Neuronal stem cell (in vitro differentiated cells): ENCODE results near the gene BABAM2.
A peak's percentile ranks its signal among the peaks of the same experiment; 100 is the strongest.
"Not testable (repeated sequence)": the region's sequence is repeated elsewhere in the genome, so short reads cannot be mapped to it uniquely, and the experiment has no call there.

Experiments
- DNase-seq: peaks from one replicate; pipeline ENCODE4 v3.0.0-alpha.2; 2013; ENCODE audit warnings: low spot score
- H2AFZ ChIP-seq: one replicate; pipeline ENCODE4 v1.6.1; 2013; ENCODE audit warnings: mild to moderate bottlenecking, low read length, inconsistent platforms
- H2AK5ac ChIP-seq: 2 replicates; pipeline ENCODE4 v1.6.1; 2013; ENCODE audit warnings: low read depth, mild to moderate bottlenecking, inconsistent platforms, low read length, moderate library complexity, mixed read lengths
- H2BK120ac ChIP-seq: 2 replicates; pipeline ENCODE4 v1.6.1; 2013; ENCODE audit warnings: low read depth, mild to moderate bottlenecking, inconsistent platforms, low read length, moderate library complexity, mixed read lengths
- H2BK12ac ChIP-seq: one replicate; pipeline ENCODE4 v1.6.1; 2013; ENCODE audit warnings: low read length, inconsistent platforms
- H2BK15ac ChIP-seq: 2 replicates; pipeline ENCODE4 v1.6.1; 2013; ENCODE audit warnings: mild to moderate bottlenecking, low read length, inconsistent platforms, mixed read lengths
- H2BK5ac ChIP-seq: one replicate; pipeline ENCODE4 v1.6.1; 2013; ENCODE audit warnings: inconsistent platforms, mild to moderate bottlenecking, low read length, moderate library complexity
- H3K14ac ChIP-seq: one replicate; pipeline ENCODE4 v1.6.1; 2013; ENCODE audit warnings: low read length, inconsistent platforms
- H3K18ac ChIP-seq: 2 replicates; pipeline ENCODE4 v1.6.1; 2013; ENCODE audit warnings: low read length, inconsistent platforms
- H3K23ac ChIP-seq: 2 replicates; pipeline ENCODE4 v1.6.1; 2013; ENCODE audit warnings: low read depth, mild to moderate bottlenecking, mixed read lengths, low read length, inconsistent platforms; ENCODE audit not compliant: poor library complexity
- H3K27ac ChIP-seq: replicated peaks from 3 replicates; pipeline ENCODE4 v1.5.1; 2013; ENCODE audit warnings: low read length, inconsistent platforms
- H3K27me3 ChIP-seq, 3 experiments: 2 replicates each; pipeline ENCODE4 v1.6.1; 2013; ENCODE audit warnings: low read length in 3 of 3, mild to moderate bottlenecking in 2 of 3, inconsistent platforms in 1 of 3, low read depth in 1 of 3, mixed read lengths in 1 of 3, moderate library complexity in 1 of 3; ENCODE audit not compliant: control insufficient read depth in 3 of 3, insufficient read depth in 3 of 3
- H3K36me3 ChIP-seq, 2 donors: replicated peaks in 1 of 2; 2 replicates each; pipeline ENCODE4 v1.6.1; 2013; ENCODE audit warnings: low read length in 2 of 2; ENCODE audit not compliant: control insufficient read depth in 2 of 2, insufficient read depth in 2 of 2
- H3K4ac ChIP-seq: 2 replicates; pipeline ENCODE4 v1.6.1; 2013; ENCODE audit warnings: inconsistent platforms, mild to moderate bottlenecking, low read length, moderate library complexity
- H3K4me1 ChIP-seq, 2 donors: 1 replicate in 1 of 2; 2 replicates in 1 of 2; pipeline ENCODE4 v1.6.1; 2013; ENCODE audit warnings: low read length in 2 of 2, low read depth in 1 of 2; ENCODE audit not compliant: control insufficient read depth in 2 of 2, insufficient read depth in 1 of 2
- H3K4me2 ChIP-seq: one replicate; pipeline ENCODE4 v1.6.1; 2013; ENCODE audit warnings: mild to moderate bottlenecking, low read length, inconsistent platforms; ENCODE audit not compliant: insufficient read depth, poor library complexity, severe bottlenecking
- H3K4me3 ChIP-seq, 2 donors: 2 replicates each; pipeline ENCODE4 v1.5.1; 2013; ENCODE audit warnings: low read length in 2 of 2, mild to moderate bottlenecking in 2 of 2, inconsistent platforms in 1 of 2, moderate library complexity in 1 of 2
- H3K79me1 ChIP-seq: one replicate; pipeline ENCODE4 v1.6.1; 2013; ENCODE audit warnings: low read depth, mild to moderate bottlenecking, inconsistent platforms, low read length, moderate library complexity
- H3K9ac ChIP-seq: one replicate; pipeline ENCODE4 v1.6.1; 2013; ENCODE audit warnings: mild to moderate bottlenecking, low read depth, low read length, inconsistent platforms; ENCODE audit not compliant: poor library complexity
- H3K9me3 ChIP-seq, 2 donors: replicated peaks in 1 of 2; 2 replicates each; pipeline versions ENCODE3 to v1.6.1; 2013; ENCODE audit warnings: low read length in 2 of 2, mild to moderate bottlenecking in 2 of 2, inconsistent platforms in 1 of 2, low read depth in 1 of 2, mixed read lengths in 1 of 2, moderate library complexity in 1 of 2; ENCODE audit not compliant: control insufficient read depth in 2 of 2, insufficient read depth in 1 of 2
- H4K8ac ChIP-seq: one replicate; pipeline ENCODE4 v1.6.1; 2013; ENCODE audit warnings: low read depth, mild to moderate bottlenecking, inconsistent platforms, low read length, moderate library complexity
- H4K91ac ChIP-seq: one replicate; pipeline ENCODE4 v1.6.1; 2013; ENCODE audit warnings: low read length, low read depth, mild to moderate bottlenecking, inconsistent platforms; ENCODE audit not compliant: poor library complexity
- WGBS, 2 donors: extraction: QIAGEN DNeasy Blood & Tissue Kit; methylation state at CpG; one replicate each; pipeline ENCODE4 v1.1.7; 2013; ENCODE audit warnings: missing lambda C conversion rate in 2 of 2, mixed read lengths in 1 of 2; ENCODE audit not compliant: insufficient read length in 2 of 2, insufficient replicate concordance in 1 of 2; ENCODE audit errors: extremely low coverage in 2 of 2; 5-methylcytosine and 5-hydroxymethylcytosine counted together

The BABAM2 gene

GRCh38 chr2:28332696-28333095 is 442.2 kb downstream of the BABAM2 start:
- Histone ChIP-seq H3K14ac (peak overlapping the region; percentile 33), H2AFZ (no peak overlapping the region), H3K4me1 (peaks cover under 1 to 2% of the 10 kb centered on the region in 2 donors), H3K4me3 (peak overlapping the region in 1 of 2 donors; percentile 52), H2BK12ac (no peak overlapping the region), H3K18ac (peak overlapping the region; percentile 39), H3K9me3 (no peaks in the 10 kb centered on the region), H4K91ac (peak overlapping the region; percentile 65), H3K9ac (no peak overlapping the region), H3K4me2 (no peak overlapping the region), H3K79me1 (peaks cover 3% of the 10 kb centered on the region), H2AK5ac (no peak overlapping the region), H2BK5ac (no peak overlapping the region), H3K36me3 (peaks cover 0 to 2% of the 10 kb centered on the region in 2 donors), H3K23ac (no peak overlapping the region), H3K4ac (no peak overlapping the region), H3K27ac (no peak overlapping the region), H2BK15ac (peak overlapping the region; percentile 77), H3K27me3 (no peaks in the 10 kb centered on the region), H2BK120ac (no peak overlapping the region), H4K8ac (no peak overlapping the region)
- no CpG with 5 or more reads among the region's 8 CpGs for WGBS, 2 donors
- DNase-seq, result no peak

DNA sequence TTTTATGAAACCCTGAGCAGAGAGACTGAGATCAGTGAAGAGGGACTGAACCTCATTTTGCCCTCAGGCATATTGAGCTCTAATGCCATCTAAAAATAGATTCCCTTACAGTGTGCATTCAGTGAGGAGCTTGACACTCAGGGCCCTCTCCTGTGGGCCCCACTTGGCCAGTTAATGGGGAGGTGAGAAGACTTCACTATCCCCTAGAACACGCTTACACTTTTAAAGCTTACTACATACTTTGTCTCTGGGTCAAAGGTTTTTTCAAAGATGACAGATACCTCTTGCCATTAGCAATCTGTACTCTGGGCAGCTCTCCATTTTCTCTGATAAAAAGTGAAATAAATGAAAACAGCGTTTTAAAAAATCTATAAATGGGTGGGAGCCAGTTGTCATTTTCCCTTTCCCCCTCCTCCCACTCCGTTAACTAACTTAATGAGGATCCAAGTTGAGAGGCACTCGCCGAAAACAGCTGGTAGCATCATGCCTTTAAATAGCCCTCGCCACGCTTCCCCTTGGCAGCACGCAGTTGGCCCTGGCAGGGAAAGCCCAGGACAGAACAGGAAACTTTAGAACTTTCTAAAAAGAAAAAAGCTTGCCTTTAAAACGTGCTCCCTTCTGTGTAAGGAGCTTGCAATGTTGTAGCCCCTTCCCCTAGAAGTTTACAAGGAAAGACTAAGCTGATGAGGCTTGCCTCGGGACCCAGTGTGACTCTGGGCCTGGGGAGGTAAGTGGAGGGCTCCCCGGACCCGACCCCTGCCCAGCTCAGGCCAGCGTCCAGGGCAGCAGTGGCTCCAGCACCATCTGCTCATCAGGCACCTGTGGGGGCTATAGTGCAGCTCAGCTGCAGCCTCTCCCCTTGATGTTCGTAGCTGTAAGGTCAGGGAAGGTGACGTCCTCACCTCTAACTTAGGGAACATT is 443.3 kb downstream of the BABAM2 start:
- peak overlapping the region; percentile 99 for H4K8ac ChIP-seq
- no peaks in the 10 kb centered on the region for H3K27me3 ChIP-seq
- no peak overlapping the region for H3K4me3 ChIP-seq
- peak overlapping the region; percentile 31 for H3K18ac ChIP-seq
- peak overlapping the region; percentile 26 for H3K4ac ChIP-seq
- H2BK15ac ChIP-seq, result peak overlapping the region; percentile 70
- H3K14ac ChIP-seq, result no peak overlapping the region
- no peak for DNase-seq
- no peak overlapping the region for H3K4me2 ChIP-seq
- H3K9me3 ChIP-seq, result no peaks in the 10 kb centered on the region
- H2AFZ ChIP-seq, result no peak overlapping the region
- no peak overlapping the region for H3K27ac ChIP-seq
- H3K4me1 ChIP-seq, result peaks cover 12% of the 10 kb centered on the region in 2 donors
- H3K36me3 ChIP-seq, result peaks cover 0 to 2% of the 10 kb centered on the region in 2 donors
- H3K9ac ChIP-seq, result peak overlapping the region; percentile 51
- WGBS, 2 donors, result no CpG with 5 or more reads among the region's 15 CpGs
- peaks cover 3% of the 10 kb centered on the region for H3K79me1 ChIP-seq
- H2BK120ac ChIP-seq, result no peak overlapping the region
- peak overlapping the region; percentile 50 for H4K91ac ChIP-seq
- H2AK5ac ChIP-seq, result peak overlapping the region; percentile 70
- H3K23ac ChIP-seq, result peak overlapping the region; percentile 29
- peak overlapping the region; percentile 85 for H2BK5ac ChIP-seq
- peak overlapping the region; percentile 12 for H2BK12ac ChIP-seq

- Histone ChIP-seq H4K8ac (peak overlapping the region; percentile 99), H3K27ac (no peak overlapping the region), H2BK5ac (peak overlapping the region; percentile 85), H3K4me1 (peaks cover 18% of the 10 kb centered on the region in 2 donors), H3K36me3 (peaks cover 2 to 3% of the 10 kb centered on the region in 2 donors), H3K4me3 (no peak overlapping the region), H2AFZ (no peak overlapping the region), H2BK120ac (no peak overlapping the region), H3K27me3 (no peaks in the 10 kb centered on the region), H3K4ac (peak overlapping the region; percentile 26), H3K4me2 (no peak overlapping the region), H4K91ac (peak overlapping the region; percentile 50), H2BK15ac (peak overlapping the region; percentile 70), H2AK5ac (peak overlapping the region; percentile 70), H3K79me1 (peaks cover 3% of the 10 kb centered on the region), H3K14ac (no peak overlapping the region), H3K9me3 (peaks cover 0 to 4% of the 10 kb centered on the region in 2 donors), H3K9ac (peak overlapping the region; percentile 51), H2BK12ac (peak overlapping the region; percentile 12), H3K18ac (peak overlapping the region; percentile 31), H3K23ac (peak overlapping the region; percentile 29)
- no peak for DNase-seq
- no CpG with 5 or more reads among the region's 8 CpGs for WGBS, 2 donors
These were observed 444.0 kb downstream of the BABAM2 start for GRCh38 chr2:28334527-28334894.

DNA sequence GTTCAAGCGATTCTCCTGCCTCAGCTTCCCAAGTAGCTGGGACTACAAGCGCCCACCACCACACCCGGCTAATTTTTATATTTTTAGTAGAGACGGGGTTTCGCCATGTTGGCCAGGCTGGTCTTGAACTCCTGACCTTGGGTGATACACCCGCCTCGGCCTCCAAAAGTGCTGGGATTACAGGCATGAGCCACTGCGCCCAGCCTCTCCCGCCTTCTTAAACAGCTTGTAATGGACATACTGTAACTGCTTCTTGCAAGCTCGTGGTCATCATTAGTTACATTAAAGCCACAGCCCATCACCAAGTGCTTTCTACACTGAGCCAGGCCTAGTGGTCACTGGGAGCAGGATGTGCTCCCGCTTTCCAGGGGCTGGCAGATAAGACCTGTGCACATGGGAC is 444.7 kb downstream of the BABAM2 start:
- H4K8ac ChIP-seq, H2AK5ac ChIP-seq, H2AFZ ChIP-seq, H2BK15ac ChIP-seq, H3K79me1 ChIP-seq, DNase-seq, H2BK120ac ChIP-seq, H3K23ac ChIP-seq, H3K14ac ChIP-seq, H3K36me3 ChIP-seq, H3K9ac ChIP-seq, H2BK5ac ChIP-seq, H2BK12ac ChIP-seq, H3K4me2 ChIP-seq, H3K4ac ChIP-seq, H3K9me3 ChIP-seq, H3K27ac ChIP-seq, H3K27me3 ChIP-seq, H3K4me3 ChIP-seq, H3K18ac ChIP-seq, H4K91ac ChIP-seq: not testable (repeated sequence)
- WGBS, 2 donors, result no CpG with 5 or more reads among the region's 11 CpGs
- peaks cover 19% of the 10 kb centered on the region in 2 donors for H3K4me1 ChIP-seq
